ENCODE data around the gene BMP6. TPM values are rescaled to one million over a fixed set of nuclear protein-coding genes. Genes with fewer than 3 reads are reported as not detected.
A peak's percentile ranks its signal among the peaks of the same experiment; 100 is the strongest.

Gene BMP6
- 1 to 10 TPM; 2.3 to 5.6 (median 3.8) TPM for polyA plus RNA-seq (ENCODE audit: insufficient read depth in 1 of 5, insufficient read length in 5 of 5, low replicate concordance in 1 of 5)
- long read RNA-seq, donor 1, partial matches to known transcripts: 0 of 1 reads
- long read RNA-seq, donor 1, other reads (novel, unspliced or antisense): 0 of 1 reads
- long read RNA-seq, donor 2, partial matches to known transcripts: 0 of 1 reads
- long read RNA-seq, donor 2, other reads (novel, unspliced or antisense): 0 of 1 reads
- long read RNA-seq, donor 3, partial matches to known transcripts: 0 of 1 reads
- long read RNA-seq, donor 3, other reads (novel, unspliced or antisense): 0 of 1 reads
- long read RNA-seq, donor 4: 0 reads
- long read RNA-seq, donor 5: 0 reads
- long read RNA-seq, donor 6, partial matches to known transcripts: 308 of 308 reads
- long read RNA-seq, donor 6, other reads (novel, unspliced or antisense): 0 of 308 reads
- long read RNA-seq, donor 7, partial matches to known transcripts: 0 of 2 reads
- long read RNA-seq, donor 7, other reads (novel, unspliced or antisense): 0 of 2 reads
- long read RNA-seq, donor 8: 0 reads

GRCh38 chr6:7725849-7726415, at the start of gene BMP6:
Gene BMP6 (plus strand): TSS chr6:7726099. CDS start chr6:7726956, 857 bp downstream.
- peak; percentile 80 for DNase-seq

- no peak for DNase-seq
Observed at GRCh38 chr6:7677229-7677628, 48.7 kb upstream of the BMP6 start.

- no peak for DNase-seq
Observed at GRCh38 chr6:7680393-7681075, 45.4 kb upstream of the BMP6 start.

- DNase-seq: no peak
Observed at GRCh38 chr6:7681449-7681848, 44.5 kb upstream of the BMP6 start.

GRCh38 chr6:7684076-7684475, 41.8 kb upstream of the BMP6 start:
- no peak for DNase-seq

- no peak for DNase-seq
Observed at GRCh38 chr6:7684843-7685242, 41.1 kb upstream of the BMP6 start.

- no peak for DNase-seq
Observed at GRCh38 chr6:7685276-7685675, 40.6 kb upstream of the BMP6 start.

GRCh38 chr6:7687145-7688111, 38.5 kb upstream of the BMP6 start:
- DNase-seq: no peak

GRCh38 chr6:7691021-7691420, 34.9 kb upstream of the BMP6 start:
- no peak for DNase-seq

GRCh38 chr6:7691675-7692452, 34.0 kb upstream of the BMP6 start:
- no peak for DNase-seq

- DNase-seq: no peak
Observed at GRCh38 chr6:7692453-7692784, 33.5 kb upstream of the BMP6 start.

GRCh38 chr6:7693827-7694226, 32.1 kb upstream of the BMP6 start:
- no peak for DNase-seq

GRCh38 chr6:7696061-7696460, 29.8 kb upstream of the BMP6 start:
- no peak for DNase-seq

GRCh38 chr6:7697432-7697819, 28.5 kb upstream of the BMP6 start:
- DNase-seq: no peak

- peak in 1 of 2 donors; percentile 33 for DNase-seq
Observed at GRCh38 chr6:7697820-7698623, 27.9 kb upstream of the BMP6 start.

- no peak for DNase-seq
Observed at GRCh38 chr6:7701212-7701834, 24.6 kb upstream of the BMP6 start.

- no peak for DNase-seq
Observed at GRCh38 chr6:7703148-7703680, 22.7 kb upstream of the BMP6 start.

- no peak for DNase-seq
Observed at GRCh38 chr6:7705483-7705882, 20.4 kb upstream of the BMP6 start.

- DNase-seq: no peak
Observed at GRCh38 chr6:7706269-7706668, 19.6 kb upstream of the BMP6 start.

Data from right lung (tissue), 10 donors.